Esophagus squamous epithelium (tissue), 4 donors: Measurements from ENCODE around the gene AHDC1.
"Not testable (repeated sequence)": the region's sequence is repeated elsewhere in the genome, so short reads cannot be mapped to it uniquely, and the experiment has no call there.

Experiments
- CTCF ChIP-seq, 6 experiments: fragments of 450-650 bp in 4 of 6; fragments of 200-600 bp in 2 of 6; sonication (generic) in 2 of 6; IDR thresholded peaks; one replicate each; pipeline ENCODE4 v1.5.1; 2016 to 2019; ENCODE audit warnings: antibody characterized with exemption in 6 of 6, mild to moderate bottlenecking in 4 of 6, moderate library complexity in 4 of 6
- POLR2A ChIP-seq, 4 donors: fragments of 450-650 bp; IDR thresholded peaks; one replicate each; pipeline ENCODE4 v1.6.1; 2017; ENCODE audit warnings: antibody characterized with exemption in 4 of 4, mild to moderate bottlenecking in 4 of 4, moderate library complexity in 3 of 4

GRCh38 chr1:27553823-27554222, 50.1 kb downstream of the AHDC1 start:
- not testable (repeated sequence) for TF ChIP-seq CTCF, POLR2A (IDR thresholded peaks at IDR 0.05)
